Naive thymus-derived CD8-positive, alpha-beta T cell (primary cell): ENCODE results near the gene ULK4. TPM values are rescaled to one million over a fixed set of nuclear protein-coding genes. Genes with fewer than 3 reads are reported as not detected.

Experiments
- ATAC-seq, 2 donors: fragments of 150-1000 bp; cut with Tn5 transposase in 1 of 2; sonication (Bioruptor Pico), chemical (Tn5 transposase) in 1 of 2; 1 replicate in 1 of 2; 2 replicates in 1 of 2; pipeline ENCODE4 v1.10.0; 2021; ENCODE audit warnings: mild to moderate bottlenecking in 2 of 2, moderate library complexity in 2 of 2
- POLR2A ChIA-PET: fragments of 350-600 bp; sonication (Branson Sonifier 250); formaldehyde crosslinking; loops from one replicate; lab custom pipeline; 2021; ENCODE audit warnings: antibody characterized with exemption; lab: Charles Lee
- DNase-seq, 10 donors: peaks; one replicate each; pipeline versions ENCODE4 v3.0.0 to v3.0.0-alpha.2; 2020 to 2022
- H3K27ac Mint-ChIP-seq, 10 donors: one replicate each; pipeline ENCODE4 v1.8.0; 2020 to 2022; ENCODE audit warnings: mild to moderate bottlenecking in 10 of 10, mixed read lengths in 10 of 10, moderate library complexity in 4 of 10, inconsistent platforms in 1 of 10
- H3K27me3 Mint-ChIP-seq, 5 donors: one replicate each; pipeline ENCODE4 v1.8.0; 2021 to 2022; ENCODE audit warnings: mixed read lengths in 5 of 5
- H3K36me3 Mint-ChIP-seq, 3 donors: one replicate each; pipeline ENCODE4 v1.8.0; 2020 to 2022; ENCODE audit warnings: mixed read lengths in 3 of 3, mild to moderate bottlenecking in 2 of 3, inconsistent platforms in 1 of 3
- H3K4me1 Mint-ChIP-seq, 4 donors: one replicate each; pipeline ENCODE4 v1.8.0; 2021 to 2022; ENCODE audit warnings: mixed read lengths in 4 of 4
- H3K4me3 Mint-ChIP-seq, 10 donors: one replicate each; pipeline ENCODE4 v1.8.0; 2020 to 2022; ENCODE audit warnings: mild to moderate bottlenecking in 10 of 10, mixed read lengths in 10 of 10, moderate library complexity in 6 of 10, inconsistent platforms in 1 of 10
- H3K9me3 Mint-ChIP-seq, 9 donors: one replicate each; pipeline ENCODE4 v1.8.0; 2020 to 2022; ENCODE audit warnings: mixed read lengths in 9 of 9, mild to moderate bottlenecking in 3 of 9, inconsistent platforms in 1 of 9, moderate library complexity in 1 of 9
- polyA plus RNA-seq, 3 donors: library from polyadenylated mRNA; unstranded; fragments of 300-500 nt; fragmentation: Illumina TruSeq; gene quantifications; one replicate each; pipeline ENCODE4 v1.2.3, GENCODE V29; 2021
- total RNA-seq, 8 experiments: library from RNA in 2 of 8; stranded (reverse) in 2 of 8; gene quantifications; one replicate each; pipeline ENCODE4 v1.2.3 and lab custom pipeline; 2021 to 2026

The ULK4 gene
- total RNA-seq (10 to 100 TPM; 16.7 to 16.8 TPM), polyA plus RNA-seq (10 to 100 TPM in 1 of 3 donors, 1 to 10 TPM in 2; 6.6 to 10.7 (median 9.8) TPM), total RNA-seq (lab: John Stamatoyannopoulos, UW) (10.2 to 39.4 (median 27.8) reads per million in 6 experiments)

- peak; percentile 86 to 87 for ATAC-seq
- Mint-ChIP-seq H3K36me3 (no peaks in the 10 kb centered on the region), H3K4me1 (peaks cover 13 to 24% (median 17%) of the 10 kb centered on the region in 4 donors), H3K4me3 (peak within 1 kb of the TSS; percentile 97 to 100 (median 100)), H3K27ac (peak within 1 kb of the TSS; percentile 92 to 99 (median 98)), H3K9me3 (no peaks in the 10 kb centered on the region), H3K27me3 (no peaks in the 10 kb centered on the region)
- POLR2A ChIA-PET, result interaction anchor here (0.6 to 1.7 kb wide), 11 partner anchors 51 to 1510 kb away, joined by 3 to 14 read pairs (median 4); partner anchors contain the start of genes CTNNB1 and RPL14
- DNase-seq, result peak; percentile 79 to 97 (median 94)
These were observed at the start of gene ULK4 for GRCh38 chr3:41961751-41962679. TSS of gene ULK4 (minus strand) at chr3:41962103. CDS start at chr3:41954759, 7,344 bp downstream.

GRCh38 chr3:42010530-42010929 lies 48.6 kb upstream of the ULK4 start:
- no peak overlapping the region for H3K4me3 Mint-ChIP-seq
- ATAC-seq, result no peak
- peak overlapping the region in 2 of 10 donors; percentile 27 to 37 for H3K27ac Mint-ChIP-seq
- no peaks in the 10 kb centered on the region for H3K27me3 Mint-ChIP-seq
- H3K36me3 Mint-ChIP-seq, result no peaks in the 10 kb centered on the region
- peaks cover 16 to 26% (median 24%) of the 10 kb centered on the region in 4 donors for H3K4me1 Mint-ChIP-seq
- H3K9me3 Mint-ChIP-seq, result no peaks in the 10 kb centered on the region
- no peak for DNase-seq
- POLR2A ChIA-PET, result interaction anchor here (0.8 kb wide), 1 partner anchor 9 kb away, joined by 3 read pairs; no protein-coding TSS in a partner anchor

- H3K4me1 Mint-ChIP-seq, result peaks cover 9 to 15% (median 13%) of the 10 kb centered on the region in 4 donors
- peak overlapping the region in 2 of 10 donors; percentile 22 for H3K27ac Mint-ChIP-seq
- POLR2A ChIA-PET, result interaction anchor here (0.8 kb wide), 1 partner anchor 10 kb away, joined by 4 read pairs; no protein-coding TSS in a partner anchor
- ATAC-seq (no peak), DNase-seq (no peak)
- H3K27me3 Mint-ChIP-seq, result no peaks in the 10 kb centered on the region
- no peaks in the 10 kb centered on the region for H3K36me3 Mint-ChIP-seq
- H3K4me3 Mint-ChIP-seq, result no peak overlapping the region
- H3K9me3 Mint-ChIP-seq, result no peaks in the 10 kb centered on the region
These were observed 47.6 kb upstream of the ULK4 start for GRCh38 chr3:42009456-42009855.

GRCh38 chr3:42007785-42008184 lies 45.9 kb upstream of the ULK4 start:
- POLR2A ChIA-PET, result no interaction called here
- H3K27me3 Mint-ChIP-seq, result no peaks in the 10 kb centered on the region
- ATAC-seq (no peak), DNase-seq (no peak)
- H3K4me3 Mint-ChIP-seq, result no peak overlapping the region
- H3K27ac Mint-ChIP-seq, result peak overlapping the region in 1 of 10 donors; percentile 0
- peaks cover 0 to under 1% (median 0%) of the 10 kb centered on the region in 9 donors for H3K9me3 Mint-ChIP-seq
- no peaks in the 10 kb centered on the region for H3K36me3 Mint-ChIP-seq
- peaks cover 3 to 8% (median 6%) of the 10 kb centered on the region in 4 donors for H3K4me1 Mint-ChIP-seq

GRCh38 chr3:42005401-42005800 lies 43.5 kb upstream of the ULK4 start:
- POLR2A ChIA-PET, result interaction anchor here (1.7 kb wide), 1 partner anchor 9 kb away, joined by 4 read pairs; no protein-coding TSS in a partner anchor
- no peak for DNase-seq
- H3K27ac Mint-ChIP-seq, result no peak overlapping the region
- peaks cover 0 to 8% (median 3%) of the 10 kb centered on the region in 3 donors for H3K36me3 Mint-ChIP-seq
- H3K9me3 Mint-ChIP-seq, result peaks cover 0 to 18% (median 2%) of the 10 kb centered on the region in 9 donors
- ATAC-seq, result no peak
- H3K27me3 Mint-ChIP-seq, result no peaks in the 10 kb centered on the region
- H3K4me1 Mint-ChIP-seq, result no peaks in the 10 kb centered on the region
- no peak overlapping the region for H3K4me3 Mint-ChIP-seq

- POLR2A ChIA-PET, result no interaction called here
- Mint-ChIP-seq H3K4me1 (no peaks in the 10 kb centered on the region), H3K9me3 (peaks cover 0 to 18% (median 2%) of the 10 kb centered on the region in 9 donors), H3K36me3 (peaks cover 0 to 8% (median 3%) of the 10 kb centered on the region in 3 donors), H3K27me3 (peaks cover 0 to 2% (median 0%) of the 10 kb centered on the region in 5 donors), H3K27ac (no peak overlapping the region), H3K4me3 (no peak overlapping the region)
- ATAC-seq, result no peak
- no peak for DNase-seq
These were observed 40.9 kb upstream of the ULK4 start for GRCh38 chr3:42002790-42003189.

- POLR2A ChIA-PET, result no interaction called here
- Mint-ChIP-seq H3K27me3 (peaks cover 0 to 2% (median 0%) of the 10 kb centered on the region in 5 donors), H3K4me3 (no peak overlapping the region), H3K9me3 (peaks cover 0 to 18% (median 2%) of the 10 kb centered on the region in 9 donors), H3K4me1 (no peaks in the 10 kb centered on the region), H3K36me3 (peaks cover 0 to 8% (median 3%) of the 10 kb centered on the region in 3 donors), H3K27ac (no peak overlapping the region)
- no peak for DNase-seq
- ATAC-seq, result no peak
These were observed 39.9 kb upstream of the ULK4 start for GRCh38 chr3:42001777-42002176.

- DNase-seq (no peak), ATAC-seq (no peak)
- H3K27me3 Mint-ChIP-seq, result peaks cover 0 to 2% (median 0%) of the 10 kb centered on the region in 5 donors
- H3K4me1 Mint-ChIP-seq, result no peaks in the 10 kb centered on the region
- peaks cover 0 to 18% (median 2%) of the 10 kb centered on the region in 9 donors for H3K9me3 Mint-ChIP-seq
- no peak overlapping the region for H3K4me3 Mint-ChIP-seq
- H3K36me3 Mint-ChIP-seq, result peaks cover 0 to 8% (median 3%) of the 10 kb centered on the region in 3 donors
- no peak overlapping the region for H3K27ac Mint-ChIP-seq
- POLR2A ChIA-PET, result no interaction called here
These were observed 38.0 kb upstream of the ULK4 start for GRCh38 chr3:41999909-42000308.

- Mint-ChIP-seq H3K4me1 (no peaks in the 10 kb centered on the region), H3K9me3 (peaks cover 0 to 18% (median 2%) of the 10 kb centered on the region in 9 donors), H3K27me3 (peaks cover 0 to 6% (median 3%) of the 10 kb centered on the region in 5 donors), H3K36me3 (peaks cover 0 to 8% (median 3%) of the 10 kb centered on the region in 3 donors), H3K4me3 (no peak overlapping the region), H3K27ac (no peak overlapping the region)
- ATAC-seq (no peak), DNase-seq (no peak)
- POLR2A ChIA-PET, result no interaction called here
These were observed 36.0 kb upstream of the ULK4 start for GRCh38 chr3:41997702-41998550.

- Mint-ChIP-seq H3K27ac (no peak overlapping the region), H3K36me3 (no peaks in the 10 kb centered on the region), H3K4me3 (no peak overlapping the region), H3K27me3 (peaks cover 0 to 10% (median 3%) of the 10 kb centered on the region in 5 donors), H3K9me3 (no peaks in the 10 kb centered on the region), H3K4me1 (peaks cover 0 to 3% (median 0%) of the 10 kb centered on the region in 4 donors)
- ATAC-seq, result no peak
- no peak for DNase-seq
- POLR2A ChIA-PET, result no interaction called here
These were observed 29.5 kb upstream of the ULK4 start for GRCh38 chr3:41991437-41991836.

- Mint-ChIP-seq H3K27me3 (peaks cover 0 to 9% (median 2%) of the 10 kb centered on the region in 5 donors), H3K4me3 (no peak overlapping the region), H3K9me3 (no peaks in the 10 kb centered on the region), H3K27ac (no peak overlapping the region), H3K36me3 (no peaks in the 10 kb centered on the region), H3K4me1 (peaks cover 0 to 3% (median 0%) of the 10 kb centered on the region in 4 donors)
- DNase-seq (no peak), ATAC-seq (no peak)
- POLR2A ChIA-PET, result no interaction called here
These were observed 27.6 kb upstream of the ULK4 start for GRCh38 chr3:41989518-41989917.

- ATAC-seq, result no peak
- peaks cover 0 to 3% (median 0%) of the 10 kb centered on the region in 4 donors for H3K4me1 Mint-ChIP-seq
- POLR2A ChIA-PET, result no interaction called here
- H3K27ac Mint-ChIP-seq, result no peak overlapping the region
- H3K4me3 Mint-ChIP-seq, result no peak overlapping the region
- no peak for DNase-seq
- no peaks in the 10 kb centered on the region for H3K36me3 Mint-ChIP-seq
- peaks cover 0 to 3% (median 0%) of the 10 kb centered on the region in 5 donors for H3K27me3 Mint-ChIP-seq
- peaks cover 0 to 1% (median 0%) of the 10 kb centered on the region in 9 donors for H3K9me3 Mint-ChIP-seq
These were observed 25.7 kb upstream of the ULK4 start for GRCh38 chr3:41987627-41988026.
